HAP-1 (cell line): ENCODE data around the gene MTMR4.

ENCODE experiments used
- DNase-seq, 2 experiments: peaks; one replicate each; pipeline ENCODE4 v3.0.0-alpha.2; 2016 to 2020; ENCODE audit warnings: low spot score in 2 of 2
- H3K27me3 ChIP-seq: fragments of 250-450 bp; sonication (Bioruptor Pico); 2 replicates; pipeline ENCODE4 v1.5.1; 2020; ENCODE audit warnings: low read depth, mild to moderate bottlenecking, moderate library complexity
- H3K36me3 ChIP-seq: fragments of 250-450 bp; sonication (Bioruptor Pico); replicated peaks from 2 replicates; pipeline ENCODE4 v1.5.1; 2020; ENCODE audit warnings: mild to moderate bottlenecking
- H3K4me1 ChIP-seq: fragments of 250-450 bp; sonication (Bioruptor Pico); 2 replicates; pipeline ENCODE4 v1.5.1; 2020; ENCODE audit warnings: mild to moderate bottlenecking
- H3K4me3 ChIP-seq: fragments of 250-450 bp; sonication (Bioruptor Pico); 2 replicates; pipeline ENCODE4 v1.5.1; 2020; ENCODE audit warnings: mild to moderate bottlenecking, moderate library complexity
- H3K9me3 ChIP-seq: fragments of 250-450 bp; sonication (Bioruptor Pico); 2 replicates; pipeline ENCODE4 v1.5.1; 2020; ENCODE audit warnings: mild to moderate bottlenecking, moderate library complexity
- in situ Hi-C: fragments of 300-500 bp; cut with MboI; formaldehyde crosslinking; loops from 3 replicates; pipeline ENCODE4 v1.14.3; 2020; ENCODE audit warnings: low sequenced_read_pairs, inconsistent platforms, mixed read lengths

Gene MTMR4

DNA sequence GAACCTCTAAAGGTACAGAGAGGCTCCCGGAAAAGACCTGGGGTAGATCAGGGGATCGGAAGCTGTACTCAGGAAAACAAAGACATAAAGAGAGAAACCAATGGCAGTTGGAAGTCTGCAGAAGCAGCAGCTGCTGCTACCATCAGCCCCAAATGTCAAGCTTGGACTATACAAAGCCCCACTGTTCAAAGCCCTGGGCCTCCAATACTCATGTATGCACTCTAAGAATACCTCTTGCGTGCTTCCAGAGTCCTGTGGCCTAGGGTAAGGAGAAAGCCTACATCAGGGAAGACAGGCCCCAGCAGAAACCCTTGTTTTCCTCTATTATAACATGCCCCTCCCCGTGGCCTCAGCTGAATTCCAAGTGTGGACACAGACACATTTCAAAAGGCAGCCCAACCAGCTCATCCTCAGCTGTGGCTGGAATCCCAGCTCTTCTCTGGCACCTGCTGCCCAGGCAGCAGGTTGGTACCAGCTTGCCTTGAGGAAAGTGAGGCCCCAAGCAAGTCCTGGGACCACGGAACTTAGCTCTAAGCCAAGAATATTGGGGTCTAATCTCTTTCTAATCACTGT is 19.3 kb upstream of the MTMR4 start:
- Histone ChIP-seq H3K27me3 (0 out of 2 replicates have a peak, but pooled peaks cover 4% of the 10 kb centered on the region), H3K36me3 (no peaks in the 10 kb centered on the region), H3K9me3 (no peaks in the 10 kb centered on the region), H3K4me3 (no peak overlapping the region), H3K4me1 (0 out of 2 replicates have a peak, but pooled peaks cover 3% of the 10 kb centered on the region)
- in situ Hi-C loops, result no loop called here
- DNase-seq, result no peak

DNA sequence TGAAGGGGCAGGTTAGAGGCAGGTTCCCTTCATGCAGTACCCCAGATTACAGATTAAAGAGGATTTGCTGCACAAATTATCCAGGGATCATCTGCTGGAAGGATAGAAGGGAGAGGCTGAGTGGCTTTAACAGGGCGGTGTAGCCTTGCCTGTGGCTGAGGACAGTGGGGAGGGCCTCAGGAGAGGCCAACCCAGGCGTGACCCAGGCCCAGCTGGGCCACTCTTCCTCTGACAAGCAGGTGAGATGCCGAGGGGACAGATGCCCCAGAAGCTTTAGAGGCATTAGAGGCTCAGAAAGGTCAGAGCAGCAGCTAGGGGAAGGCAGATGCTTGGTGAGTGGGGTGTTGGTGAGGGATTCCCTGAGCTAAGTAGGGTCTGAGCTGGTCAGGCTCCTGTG is 18.1 kb upstream of the MTMR4 start:
- DNase-seq, result no peak
- Histone ChIP-seq H3K27me3 (0 out of 2 replicates have a peak, but pooled peaks cover 4% of the 10 kb centered on the region), H3K4me3 (peak overlapping the region; percentile 33), H3K4me1 (0 out of 2 replicates have a peak, but pooled peaks cover 3% of the 10 kb centered on the region), H3K36me3 (no peaks in the 10 kb centered on the region), H3K9me3 (no peaks in the 10 kb centered on the region)
- in situ Hi-C loops, result no loop called here

DNA sequence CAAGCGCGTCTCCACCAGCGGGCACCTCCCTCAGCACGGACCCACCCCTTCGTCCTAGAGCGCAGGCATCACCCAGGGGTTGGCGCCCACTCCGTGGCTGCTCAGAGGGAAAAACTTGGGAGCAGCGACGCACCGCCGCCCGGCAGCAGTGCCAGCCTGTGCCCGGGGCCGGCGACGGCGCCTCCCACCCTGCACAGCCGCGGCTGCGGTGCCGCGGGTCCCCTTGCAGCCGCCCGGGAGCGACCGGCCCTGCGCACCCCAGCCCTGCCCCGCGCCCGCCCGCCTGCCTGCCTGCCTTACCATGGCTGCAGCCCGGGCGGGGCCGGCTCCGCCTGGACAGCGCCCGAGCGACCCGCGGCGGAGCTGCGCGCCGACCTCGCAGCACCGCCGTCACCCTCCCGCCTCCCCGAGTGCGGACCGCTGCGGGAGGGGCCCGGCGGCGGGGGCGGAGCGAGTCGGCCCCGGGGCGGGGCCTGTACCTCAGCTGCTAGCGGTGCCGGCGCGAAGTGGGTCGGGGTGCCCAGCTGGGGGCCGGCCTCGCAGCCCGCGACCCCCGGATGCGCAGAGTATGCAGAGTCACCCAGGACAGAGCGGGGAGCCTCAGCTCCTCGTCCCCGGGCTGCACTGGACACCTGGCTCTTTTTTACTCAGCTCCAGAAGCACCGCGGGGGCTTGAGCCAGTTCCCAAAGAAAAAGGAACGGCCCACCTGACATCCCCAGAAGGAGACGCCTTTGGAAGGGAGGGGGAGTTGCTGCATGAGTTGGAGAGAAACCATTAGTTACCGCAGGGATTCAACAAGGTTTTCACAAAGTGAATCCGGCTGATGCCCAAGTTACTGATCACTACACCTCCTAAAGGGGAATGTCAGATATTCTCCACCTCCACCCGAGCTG is 17.5 kb upstream of the MTMR4 start:
- no peaks in the 10 kb centered on the region for H3K36me3 ChIP-seq
- DNase-seq, result peak; percentile 58 to 75
- H3K4me1 ChIP-seq, result 0 out of 2 replicates have a peak, but pooled peaks cover 3% of the 10 kb centered on the region
- peak overlapping the region; percentile 33 for H3K4me3 ChIP-seq
- H3K27me3 ChIP-seq, result no peaks in the 10 kb centered on the region
- in situ Hi-C loops, result no loop called here
- H3K9me3 ChIP-seq, result no peaks in the 10 kb centered on the region

DNA sequence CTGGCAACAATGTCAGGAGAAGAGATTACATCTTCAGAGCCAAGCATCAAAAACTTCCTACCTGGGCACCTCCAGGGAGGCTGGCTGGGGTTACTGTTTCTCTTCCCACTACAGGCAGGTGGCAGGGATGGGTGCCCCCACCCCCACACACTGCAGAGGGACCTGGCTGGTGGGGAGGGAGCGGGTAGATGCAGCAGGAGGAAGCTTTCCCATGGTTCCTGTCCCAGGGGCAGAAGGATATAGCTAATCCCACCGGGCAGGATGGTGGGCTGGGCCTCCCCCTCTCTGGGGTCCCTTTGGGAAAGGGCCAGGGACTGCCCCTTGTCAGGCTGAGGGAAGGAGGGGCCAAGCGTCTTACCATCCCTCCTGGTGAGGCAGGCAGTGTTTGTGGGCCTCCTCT is 16.7 kb upstream of the MTMR4 start:
- Histone ChIP-seq H3K36me3 (no peaks in the 10 kb centered on the region), H3K27me3 (no peaks in the 10 kb centered on the region), H3K4me1 (0 out of 2 replicates have a peak, but pooled peaks cover 3% of the 10 kb centered on the region), H3K4me3 (peak overlapping the region; percentile 26), H3K9me3 (no peaks in the 10 kb centered on the region)
- in situ Hi-C loops, result no loop called here
- DNase-seq, result no peak

DNA sequence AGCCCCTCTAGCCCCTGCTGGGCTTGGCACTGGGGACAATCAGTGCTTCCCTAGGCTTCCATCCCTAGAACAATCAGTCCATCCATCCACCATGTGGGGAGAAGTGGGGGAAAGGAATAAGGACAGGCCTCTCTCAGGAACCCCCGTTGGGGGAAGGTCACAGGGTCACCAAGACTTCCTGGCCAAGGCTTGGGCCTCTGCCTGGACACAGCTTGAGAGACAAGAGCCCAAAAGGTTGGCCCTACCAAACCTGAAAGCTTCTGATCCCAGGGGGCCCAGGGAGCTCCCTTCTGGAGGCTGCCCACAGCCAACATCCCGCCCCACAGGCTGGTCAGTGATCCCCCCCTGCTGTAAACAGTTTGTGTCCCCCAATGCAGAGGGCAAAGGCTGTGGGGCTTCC is 16.2 kb upstream of the MTMR4 start:
- in situ Hi-C loops, result no loop called here
- Histone ChIP-seq H3K27me3 (no peaks in the 10 kb centered on the region), H3K9me3 (no peaks in the 10 kb centered on the region), H3K4me3 (no peak overlapping the region), H3K36me3 (no peaks in the 10 kb centered on the region), H3K4me1 (0 out of 2 replicates have a peak, but pooled peaks cover 3% of the 10 kb centered on the region)
- no peak for DNase-seq

DNA sequence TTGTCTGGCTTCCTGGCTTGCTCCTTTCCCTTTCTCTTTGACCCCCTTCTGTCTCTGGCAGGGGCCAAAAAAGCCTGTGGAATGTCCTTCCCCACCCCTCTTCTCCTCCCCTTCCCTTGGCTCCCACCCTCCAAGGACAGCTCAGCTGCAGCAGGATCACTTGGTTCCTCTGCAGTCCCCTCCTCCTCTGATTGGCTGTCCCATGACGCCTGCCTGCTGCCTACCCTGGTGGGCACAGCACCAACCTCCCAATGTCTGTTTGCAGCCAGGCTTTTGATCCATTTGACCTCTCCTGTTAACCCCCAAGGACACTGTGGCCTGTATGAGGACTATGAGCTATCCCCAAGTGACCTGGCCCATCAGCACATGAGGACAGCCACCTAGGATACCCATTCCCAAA is 14.8 kb upstream of the MTMR4 start:
- Histone ChIP-seq H3K4me1 (0 out of 2 replicates have a peak, but pooled peaks cover 3% of the 10 kb centered on the region), H3K9me3 (no peaks in the 10 kb centered on the region), H3K4me3 (no peak overlapping the region), H3K36me3 (no peaks in the 10 kb centered on the region), H3K27me3 (no peaks in the 10 kb centered on the region)
- in situ Hi-C loops, result no loop called here
- no peak for DNase-seq

DNA sequence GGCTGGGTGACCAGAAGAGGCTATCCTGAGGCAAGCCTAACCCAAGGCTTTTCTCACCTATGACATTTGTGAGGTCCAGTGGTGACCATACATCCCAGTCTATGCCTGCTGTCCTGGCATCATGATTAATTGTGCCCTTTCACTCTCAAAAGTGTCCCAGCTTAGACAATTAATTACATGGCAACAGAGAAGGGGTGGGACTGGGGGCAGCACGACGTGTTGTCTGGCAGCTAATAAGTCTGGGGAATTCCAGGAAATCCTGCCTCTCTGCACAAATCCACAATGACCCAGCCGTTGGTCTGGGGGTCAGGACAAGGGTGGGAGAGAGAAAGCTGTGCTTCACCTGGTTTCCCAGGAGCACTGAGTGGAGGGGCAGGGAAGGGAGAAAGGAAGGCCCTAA is 14.0 kb upstream of the MTMR4 start:
- in situ Hi-C loops, result no loop called here

DNA sequence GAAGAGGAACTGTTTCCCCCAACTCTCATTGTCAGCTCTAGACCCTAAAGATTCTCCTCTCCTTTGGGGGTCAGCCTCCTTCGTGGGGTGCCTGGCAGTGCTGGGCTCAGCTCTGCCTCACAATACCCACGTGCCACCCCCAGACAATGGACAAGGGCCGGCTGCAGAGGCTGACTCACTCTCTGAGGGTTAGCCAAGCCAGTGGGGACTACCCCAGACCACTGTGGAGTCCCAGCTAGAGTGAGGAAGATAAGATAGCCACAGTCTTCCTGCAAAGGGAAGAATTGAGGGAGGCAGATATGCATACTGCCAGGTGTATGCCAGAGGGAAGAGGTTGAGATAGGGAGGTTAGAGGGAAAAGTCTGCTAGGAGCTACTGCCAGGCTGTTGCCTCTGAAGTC is 13.5 kb upstream of the MTMR4 start:
- in situ Hi-C loops, result no loop called here
- Histone ChIP-seq H3K4me1 (0 out of 2 replicates have a peak, but pooled peaks cover 3% of the 10 kb centered on the region), H3K36me3 (no peaks in the 10 kb centered on the region), H3K27me3 (no peaks in the 10 kb centered on the region), H3K4me3 (no peak overlapping the region), H3K9me3 (no peaks in the 10 kb centered on the region)
- no peak for DNase-seq

More for the DNA sequence above, 14.0 kb upstream of the MTMR4 start:
- Histone ChIP-seq H3K4me3 (no peak overlapping the region), H3K4me1 (0 out of 2 replicates have a peak, but pooled peaks cover 3% of the 10 kb centered on the region), H3K9me3 (no peaks in the 10 kb centered on the region), H3K36me3 (no peaks in the 10 kb centered on the region), H3K27me3 (no peaks in the 10 kb centered on the region)
- DNase-seq, result no peak

DNA sequence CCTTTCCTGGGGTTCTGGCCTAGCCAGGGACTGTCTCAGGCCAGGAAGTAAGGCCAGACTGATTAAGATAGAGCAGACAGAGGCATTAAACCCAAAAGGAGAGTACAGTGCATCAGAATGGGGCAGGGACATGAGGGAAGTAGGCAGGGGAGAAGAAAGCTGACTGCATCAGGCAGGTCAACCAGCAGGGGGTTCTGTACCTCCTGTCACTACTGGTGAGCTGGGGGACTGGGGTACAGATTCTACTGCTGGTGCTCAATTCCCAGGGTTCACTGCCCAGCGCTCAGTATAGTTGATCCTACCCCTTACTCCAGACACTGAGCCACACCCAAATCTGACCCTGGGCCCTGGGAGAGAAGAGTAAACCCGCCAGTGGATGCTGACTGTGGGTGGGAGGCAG is 12.9 kb upstream of the MTMR4 start:
- no peaks in the 10 kb centered on the region for H3K36me3 ChIP-seq
- DNase-seq, result no peak
- H3K27me3 ChIP-seq, result no peaks in the 10 kb centered on the region
- 0 out of 2 replicates have a peak, but pooled peaks cover 2% of the 10 kb centered on the region for H3K4me1 ChIP-seq
- in situ Hi-C loops, result no loop called here
- H3K4me3 ChIP-seq, result no peak overlapping the region
- no peaks in the 10 kb centered on the region for H3K9me3 ChIP-seq

DNA sequence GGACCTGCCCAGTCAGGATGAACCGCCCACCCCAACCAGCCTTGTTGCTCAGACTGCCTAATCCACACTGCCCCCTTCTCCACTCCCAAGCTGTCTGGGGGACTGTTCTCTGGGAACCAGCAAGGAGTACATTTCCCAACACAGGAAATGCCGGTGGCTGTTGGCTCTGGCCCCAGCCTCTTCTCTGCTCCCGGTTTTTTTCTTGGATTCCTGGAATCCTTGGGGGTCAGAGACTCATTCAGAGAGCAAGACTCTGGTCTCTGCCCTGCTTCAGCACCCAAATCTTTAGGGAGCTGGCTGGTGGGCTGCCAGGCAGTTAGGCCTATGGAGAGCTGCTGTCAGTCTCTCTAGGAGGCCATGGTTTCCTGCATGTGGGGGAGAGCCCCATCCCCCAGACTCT is 10.8 kb upstream of the MTMR4 start:
- H3K4me3 ChIP-seq, result no peak overlapping the region
- H3K9me3 ChIP-seq, result no peaks in the 10 kb centered on the region
- no peaks in the 10 kb centered on the region for H3K27me3 ChIP-seq
- DNase-seq, result no peak
- in situ Hi-C loops, result no loop called here
- H3K36me3 ChIP-seq, result no peaks in the 10 kb centered on the region
- no peaks in the 10 kb centered on the region for H3K4me1 ChIP-seq

DNA sequence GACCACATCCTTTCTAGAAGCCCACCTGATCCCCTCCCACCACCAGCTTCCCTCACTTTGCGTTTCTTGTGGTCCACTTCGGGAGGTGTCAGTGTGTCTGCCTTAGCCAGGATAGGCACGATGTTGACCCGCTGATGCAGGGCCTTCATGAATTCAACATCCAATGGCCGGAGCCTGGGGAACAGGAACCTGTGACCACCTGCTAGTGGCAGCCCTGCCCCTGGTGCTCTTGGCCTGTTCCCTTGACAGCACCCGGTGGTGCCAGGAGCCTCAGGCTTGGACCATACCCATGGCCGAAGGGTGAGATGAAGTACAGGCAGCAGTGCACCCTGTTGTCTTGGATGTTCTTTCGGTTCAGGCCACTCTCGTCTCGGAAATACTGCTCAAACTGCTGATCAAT is 7.2 kb upstream of the MTMR4 start:
- peaks cover 9% of the 10 kb centered on the region for H3K4me1 ChIP-seq
- in situ Hi-C loops, result loop anchor here (5.0 kb wide), 1 partner anchor 486 kb away; no protein-coding TSS in a partner anchor
- H3K4me3 ChIP-seq, result no peak overlapping the region
- no peak for DNase-seq
- no peaks in the 10 kb centered on the region for H3K27me3 ChIP-seq
- H3K36me3 ChIP-seq, result no peaks in the 10 kb centered on the region; the same call in 1 of the 2 replicates
- H3K9me3 ChIP-seq, result no peaks in the 10 kb centered on the region

DNA sequence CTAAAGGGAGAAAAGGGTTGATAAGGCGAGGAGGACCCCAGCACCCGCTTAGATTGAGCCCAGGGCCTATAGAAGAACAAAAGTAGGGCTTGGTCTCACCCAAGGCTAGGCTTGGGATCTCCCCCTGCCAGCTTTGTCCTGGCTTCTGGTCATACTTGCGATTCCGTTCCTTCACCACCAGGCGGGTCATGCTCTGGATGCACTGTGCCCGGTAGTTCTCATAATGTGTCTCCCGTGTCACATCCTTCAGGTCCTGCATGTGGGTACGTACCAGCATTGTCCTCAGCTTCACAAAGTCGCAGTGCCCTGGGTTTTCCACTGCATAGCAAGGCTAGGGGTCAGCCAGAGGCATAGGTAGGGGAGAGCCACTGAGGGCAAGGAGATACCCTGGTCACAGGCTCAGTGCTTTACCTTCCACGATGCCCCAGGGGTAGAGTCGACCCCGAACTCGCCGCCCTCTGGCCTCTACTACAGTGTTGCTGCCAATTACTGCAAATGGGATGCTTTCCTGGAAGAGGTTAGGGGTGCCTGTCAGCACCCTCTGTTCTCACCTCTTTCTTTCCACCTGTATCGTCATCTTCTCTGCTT is 6.5 kb upstream of the MTMR4 start:
- H3K4me3 ChIP-seq, result no peak overlapping the region
- H3K9me3 ChIP-seq, result no peaks in the 10 kb centered on the region
- H3K4me1 ChIP-seq, result peaks cover 11% of the 10 kb centered on the region
- no peaks in the 10 kb centered on the region; the same call in 1 of the 2 replicates for H3K36me3 ChIP-seq
- H3K27me3 ChIP-seq, result no peaks in the 10 kb centered on the region
- in situ Hi-C loops, result loop anchor here (5.0 kb wide), 1 partner anchor 486 kb away; no protein-coding TSS in a partner anchor
- DNase-seq, result peak; percentile 18 to 62

DNA sequence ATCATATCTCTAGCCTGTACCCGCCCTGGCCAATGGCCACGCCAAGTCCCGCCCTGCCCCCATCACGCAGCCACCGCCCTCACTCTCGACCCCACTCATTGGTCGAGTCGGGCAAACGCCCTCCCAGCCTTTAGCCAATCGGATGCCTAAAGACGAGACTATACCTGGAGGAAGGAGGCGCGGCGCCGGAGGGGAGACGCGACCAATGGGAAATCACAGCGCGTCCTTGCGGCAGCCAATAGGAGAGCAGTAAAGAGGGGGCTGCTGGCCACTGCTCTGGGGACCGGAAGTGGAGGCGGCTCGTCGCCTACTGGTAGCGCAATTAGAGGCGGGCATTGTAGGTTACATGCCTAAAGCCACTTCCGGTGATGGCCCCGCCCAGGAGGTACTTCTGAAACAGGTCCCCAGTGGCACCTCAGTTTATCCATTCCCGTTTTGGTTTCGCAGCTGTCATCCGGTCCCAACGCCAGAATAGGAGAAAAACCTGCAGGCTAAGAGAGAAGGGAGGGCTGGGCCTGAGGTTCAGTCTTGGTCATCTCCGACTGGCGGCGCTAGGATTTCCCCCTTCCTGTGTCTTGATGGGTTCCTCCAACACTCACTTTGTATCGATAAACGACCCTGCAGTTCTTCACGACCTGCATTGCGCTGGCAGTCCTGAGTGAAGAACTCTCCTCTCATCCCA is 3.6 kb upstream of the MTMR4 start:
- H3K4me1 ChIP-seq, result peaks cover 20% of the 10 kb centered on the region
- no peaks in the 10 kb centered on the region; the same call in 1 of the 2 replicates for H3K36me3 ChIP-seq
- DNase-seq, result peak; percentile 99 to 100
- in situ Hi-C loops, result no loop called here
- H3K4me3 ChIP-seq, result peak overlapping the region; percentile 92
- no peaks in the 10 kb centered on the region for H3K27me3 ChIP-seq
- no peaks in the 10 kb centered on the region for H3K9me3 ChIP-seq
